ENCODE results near the gene AP4B1.

- TF ChIP-seq, protein P1, sequence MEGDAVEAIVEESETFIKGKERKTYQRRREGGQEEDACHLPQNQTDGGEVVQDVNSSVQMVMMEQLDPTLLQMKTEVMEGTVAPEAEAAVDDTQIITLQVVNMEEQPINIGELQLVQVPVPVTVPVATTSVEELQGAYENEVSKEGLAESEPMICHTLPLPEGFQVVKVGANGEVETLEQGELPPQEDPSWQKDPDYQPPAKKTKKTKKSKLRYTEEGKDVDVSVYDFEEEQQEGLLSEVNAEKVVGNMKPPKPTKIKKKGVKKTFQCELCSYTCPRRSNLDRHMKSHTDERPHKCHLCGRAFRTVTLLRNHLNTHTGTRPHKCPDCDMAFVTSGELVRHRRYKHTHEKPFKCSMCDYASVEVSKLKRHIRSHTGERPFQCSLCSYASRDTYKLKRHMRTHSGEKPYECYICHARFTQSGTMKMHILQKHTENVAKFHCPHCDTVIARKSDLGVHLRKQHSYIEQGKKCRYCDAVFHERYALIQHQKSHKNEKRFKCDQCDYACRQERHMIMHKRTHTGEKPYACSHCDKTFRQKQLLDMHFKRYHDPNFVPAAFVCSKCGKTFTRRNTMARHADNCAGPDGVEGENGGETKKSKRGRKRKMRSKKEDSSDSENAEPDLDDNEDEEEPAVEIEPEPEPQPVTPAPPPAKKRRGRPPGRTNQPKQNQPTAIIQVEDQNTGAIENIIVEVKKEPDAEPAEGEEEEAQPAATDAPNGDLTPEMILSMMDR (IDR thresholded peaks at IDR 0.05) = no peak
- no peak for TF ChIP-seq POLR2A (IDR thresholded peaks at IDR 0.05)
Measured at GRCh38 chr1:113859478-113860175, 45.0 kb downstream of the AP4B1 start.
